K562 (cell line): Measurements from ENCODE around the gene LAMB1. TPM values are rescaled to one million over a fixed set of nuclear protein-coding genes. Genes with fewer than 3 reads are reported as not detected.

ENCODE experiments used
- BRF1 ChIP-seq: IDR thresholded peaks from 3 replicates; pipeline ENCODE4 v1.6.1; 2011; ENCODE audit warnings: borderline replicate concordance, mild to moderate bottlenecking; ENCODE audit not compliant: insufficient read length; ENCODE audit errors: extremely low read depth
- KLF13 ChIP-seq: fragments of 450-650 bp; IDR thresholded peaks from 2 replicates; pipeline ENCODE4 v1.6.1; 2016; ENCODE audit warnings: missing genetic modification characterization, low read depth, mild to moderate bottlenecking, missing compliant biosample characterization, moderate library complexity, borderline replicate concordance
- NBN ChIP-seq: fragments of 450-650 bp; IDR thresholded peaks from 2 replicates; pipeline ENCODE4 v1.6.1; 2016; ENCODE audit warnings: low read depth, mild to moderate bottlenecking
- NFATC3 ChIP-seq: fragments of 450-650 bp; IDR thresholded peaks from 2 replicates; pipeline ENCODE4 v1.6.1; 2017; ENCODE audit warnings: mild to moderate bottlenecking
- NR4A1 ChIP-seq, 2 experiments: fragments of 250-450 bp in 1 of 2; fragments of 450-650 bp in 1 of 2; sonication (Bioruptor Pico) in 1 of 2; IDR thresholded peaks; 2 replicates each; pipeline versions ENCODE4 v1.4.0 to v1.6.1; 2016 to 2020; ENCODE audit warnings: mild to moderate bottlenecking in 2 of 2, missing compliant biosample characterization in 1 of 2, missing genetic modification characterization in 1 of 2, moderate library complexity in 1 of 2
- PURB ChIP-seq: sonication (generic); formaldehyde crosslinking; IDR thresholded peaks from 2 replicates; pipeline ENCODE4 v1.9.0; 2021; ENCODE audit warnings: low read depth, mild to moderate bottlenecking, missing genetic modification reagents
- RCOR1 ChIP-seq, 2 experiments: IDR thresholded peaks; 2 replicates each; pipeline ENCODE4 v1.6.1; 2012; ENCODE audit warnings: low read depth in 2 of 2, low read length in 2 of 2, borderline replicate concordance in 1 of 2, improper control_type of control experiment in 1 of 2
- SRSF1 ChIP-seq: fragments of 200-400 bp; formaldehyde crosslinking; IDR thresholded peaks from 2 replicates; pipeline ENCODE4 v1.6.1; 2017; ENCODE audit warnings: mild to moderate bottlenecking, low read depth, low read length, moderate library complexity
- ZNF324 ChIP-seq: fragments of 250-450 bp; sonication (Bioruptor Pico); IDR thresholded peaks from 2 replicates; pipeline ENCODE4 v1.4.0; 2020; ENCODE audit warnings: mild to moderate bottlenecking
- ZNF507 ChIP-seq: conservative IDR thresholded peaks from 2 replicates; pipeline ENCODE4 v1.6.1; 2017; ENCODE audit warnings: missing genetic modification characterization, missing compliant biosample characterization
- ZNF778 ChIP-seq: fragments of 450-650 bp; formaldehyde crosslinking; IDR thresholded peaks from 2 replicates; pipeline ENCODE4 v1.4.0; 2020; ENCODE audit warnings: mild to moderate bottlenecking, moderate library complexity
- polyA plus RNA-seq, 8 experiments: library from polyadenylated mRNA; depleted of rRNA in 4 of 8; stranded (reverse) in 5 of 8; unstranded in 3 of 8; fragments of >200 nt; fragmentation: Nextera tagmentation in 2 of 8; fragmentation: Illumina TruSeq in 1 of 8; extraction: Ambion mirVana in 2 of 8; extraction: Trizol in 1 of 8; gene quantifications; 2 replicates each; pipeline versions ENCODE4 v1.2.1 to v1.2.3, GENCODE V29; 2011 to 2014; ENCODE audit warnings: inconsistent platforms in 1 of 8, missing spikeins in 1 of 8
- total RNA-seq, 7 experiments: library from RNA; depleted of rRNA in 6 of 7; stranded (reverse); fragments of >200 nt in 6 of 7; fragmentation: Illumina TruSeq in 2 of 7; extraction: Trizol in 2 of 7; gene quantifications; 2 replicates each; pipeline versions ENCODE4 v1.2.1 to v1.2.3, GENCODE V29; 2011 to 2021; ENCODE audit warnings: low replicate concordance in 1 of 7
- TF ChIP-seq, protein P1 (sequence below): fragments of 450-650 bp; IDR thresholded peaks from 2 replicates; pipeline ENCODE4 v1.6.1; 2018; ENCODE audit not compliant: partially characterized antibody
- TF ChIP-seq, protein P2 (sequence below): fragments of 450-650 bp; conservative IDR thresholded peaks from 2 replicates; pipeline ENCODE4 v1.6.1; 2016; ENCODE audit warnings: missing genetic modification characterization, low read depth, mild to moderate bottlenecking, control low read depth, missing compliant biosample characterization
- TF ChIP-seq, protein P3 (sequence below): fragments of 450-650 bp; formaldehyde crosslinking; IDR thresholded peaks from 2 replicates; pipeline ENCODE4 v1.4.0; 2020; ENCODE audit warnings: mild to moderate bottlenecking, moderate library complexity
- TF ChIP-seq, protein P4 (sequence below): fragments of 450-650 bp; IDR thresholded peaks from 2 replicates; pipeline ENCODE4 v1.6.1; 2018; ENCODE audit warnings: mild to moderate bottlenecking, low read depth; ENCODE audit not compliant: partially characterized antibody
- TF ChIP-seq, protein P5 (sequence below): fragments of 250-450 bp; sonication (Bioruptor Pico); IDR thresholded peaks from 2 replicates; pipeline ENCODE4 v1.4.0; 2020; ENCODE audit warnings: borderline replicate concordance

Gene LAMB1
- total and polyA plus RNA-seq, 9 of the 15 experiments (the other 6 are each of a cell fraction or from before 2014, with no cell fraction given) = 6.0 to 17.7 (median 12.3) TPM

DNA sequence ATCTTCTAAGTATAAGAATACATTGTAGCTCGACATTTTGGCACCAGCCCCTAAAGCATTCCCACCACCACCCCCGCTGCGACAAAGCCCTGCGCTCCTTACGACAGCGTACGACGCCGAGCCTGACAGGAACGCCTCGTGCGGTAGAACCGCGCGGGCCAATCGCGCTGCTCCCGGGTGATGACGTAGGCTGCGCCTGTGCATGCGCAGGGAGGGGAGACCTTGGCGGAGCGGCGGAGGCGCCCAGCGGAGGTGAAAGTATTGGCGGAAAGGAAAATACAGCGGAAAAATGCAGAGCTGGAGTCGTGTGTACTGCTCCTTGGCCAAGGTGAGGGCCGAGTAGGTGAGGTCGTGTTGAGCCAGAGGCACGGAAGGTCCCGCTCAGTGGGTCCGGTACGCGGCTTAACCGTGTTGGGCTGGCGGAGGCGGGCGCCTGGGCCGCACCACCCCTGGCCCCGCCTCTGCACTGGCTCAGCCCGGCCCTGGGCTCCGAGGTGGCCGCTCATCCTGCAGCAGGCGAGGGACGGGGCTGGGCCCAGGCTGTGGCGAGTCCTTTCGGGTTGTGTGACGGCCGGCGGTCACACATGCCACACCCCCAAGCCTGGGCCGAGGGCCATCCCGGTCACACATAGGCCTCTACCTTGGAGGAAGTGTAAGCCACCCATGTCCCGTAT lies 111.9 kb downstream of the LAMB1 start, which contains the start of gene DLD (continued):
- TF ChIP-seq, protein P1, sequence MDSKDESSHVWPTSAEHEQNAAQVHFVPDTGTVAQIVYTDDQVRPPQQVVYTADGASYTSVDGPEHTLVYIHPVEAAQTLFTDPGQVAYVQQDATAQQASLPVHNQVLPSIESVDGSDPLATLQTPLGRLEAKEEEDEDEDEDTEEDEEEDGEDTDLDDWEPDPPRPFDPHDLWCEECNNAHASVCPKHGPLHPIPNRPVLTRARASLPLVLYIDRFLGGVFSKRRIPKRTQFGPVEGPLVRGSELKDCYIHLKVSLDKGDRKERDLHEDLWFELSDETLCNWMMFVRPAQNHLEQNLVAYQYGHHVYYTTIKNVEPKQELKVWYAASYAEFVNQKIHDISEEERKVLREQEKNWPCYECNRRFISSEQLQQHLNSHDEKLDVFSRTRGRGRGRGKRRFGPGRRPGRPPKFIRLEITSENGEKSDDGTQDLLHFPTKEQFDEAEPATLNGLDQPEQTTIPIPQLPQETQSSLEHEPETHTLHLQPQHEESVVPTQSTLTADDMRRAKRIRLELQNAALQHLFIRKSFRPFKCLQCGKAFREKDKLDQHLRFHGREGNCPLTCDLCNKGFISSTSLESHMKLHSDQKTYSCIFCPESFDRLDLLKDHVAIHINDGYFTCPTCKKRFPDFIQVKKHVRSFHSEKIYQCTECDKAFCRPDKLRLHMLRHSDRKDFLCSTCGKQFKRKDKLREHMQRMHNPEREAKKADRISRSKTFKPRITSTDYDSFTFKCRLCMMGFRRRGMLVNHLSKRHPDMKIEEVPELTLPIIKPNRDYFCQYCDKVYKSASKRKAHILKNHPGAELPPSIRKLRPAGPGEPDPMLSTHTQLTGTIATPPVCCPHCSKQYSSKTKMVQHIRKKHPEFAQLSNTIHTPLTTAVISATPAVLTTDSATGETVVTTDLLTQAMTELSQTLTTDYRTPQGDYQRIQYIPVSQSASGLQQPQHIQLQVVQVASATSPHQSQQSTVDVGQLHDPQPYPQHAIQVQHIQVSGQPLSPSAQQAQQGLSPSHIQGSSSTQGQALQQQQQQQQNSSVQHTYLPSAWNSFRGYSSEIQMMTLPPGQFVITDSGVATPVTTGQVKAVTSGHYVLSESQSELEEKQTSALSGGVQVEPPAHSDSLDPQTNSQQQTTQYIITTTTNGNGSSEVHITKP = peak; percentile 95
- TF ChIP-seq, protein P2, sequence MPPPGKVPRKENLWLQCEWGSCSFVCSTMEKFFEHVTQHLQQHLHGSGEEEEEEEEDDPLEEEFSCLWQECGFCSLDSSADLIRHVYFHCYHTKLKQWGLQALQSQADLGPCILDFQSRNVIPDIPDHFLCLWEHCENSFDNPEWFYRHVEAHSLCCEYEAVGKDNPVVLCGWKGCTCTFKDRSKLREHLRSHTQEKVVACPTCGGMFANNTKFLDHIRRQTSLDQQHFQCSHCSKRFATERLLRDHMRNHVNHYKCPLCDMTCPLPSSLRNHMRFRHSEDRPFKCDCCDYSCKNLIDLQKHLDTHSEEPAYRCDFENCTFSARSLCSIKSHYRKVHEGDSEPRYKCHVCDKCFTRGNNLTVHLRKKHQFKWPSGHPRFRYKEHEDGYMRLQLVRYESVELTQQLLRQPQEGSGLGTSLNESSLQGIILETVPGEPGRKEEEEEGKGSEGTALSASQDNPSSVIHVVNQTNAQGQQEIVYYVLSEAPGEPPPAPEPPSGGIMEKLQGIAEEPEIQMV (tag) = no peak
- TF ChIP-seq SRSF1 (no peak), NBN (peak; percentile 76; the same call in 1 of the 2 replicates), NR4A1 (CRISPR knock-in tag; IDR thresholded peaks at IDR 0.05) (no peak), NR4A1 (tag; IDR thresholded peaks at IDR 0.05) (no peak), RCOR1 (IDR thresholded peaks at IDR 0.05; ENCODE audit: borderline replicate concordance in 1 of 2, low read depth in 2 of 2, low read length in 2 of 2) (peak in 1 of 2 experiments; percentile 2; a peak in 1 of 4 replicates), ZNF324 (no peak), NFATC3 (no peak), KLF13 (tag) (peak; percentile 84; the same call in 1 of the 2 replicates), ZNF507 (tag) (no peak), PURB (CRISPR knock-in tag) (no peak), BRF1 (no peak), ZNF778 (CRISPR knock-in tag) (no peak)
- TF ChIP-seq, protein P3, sequence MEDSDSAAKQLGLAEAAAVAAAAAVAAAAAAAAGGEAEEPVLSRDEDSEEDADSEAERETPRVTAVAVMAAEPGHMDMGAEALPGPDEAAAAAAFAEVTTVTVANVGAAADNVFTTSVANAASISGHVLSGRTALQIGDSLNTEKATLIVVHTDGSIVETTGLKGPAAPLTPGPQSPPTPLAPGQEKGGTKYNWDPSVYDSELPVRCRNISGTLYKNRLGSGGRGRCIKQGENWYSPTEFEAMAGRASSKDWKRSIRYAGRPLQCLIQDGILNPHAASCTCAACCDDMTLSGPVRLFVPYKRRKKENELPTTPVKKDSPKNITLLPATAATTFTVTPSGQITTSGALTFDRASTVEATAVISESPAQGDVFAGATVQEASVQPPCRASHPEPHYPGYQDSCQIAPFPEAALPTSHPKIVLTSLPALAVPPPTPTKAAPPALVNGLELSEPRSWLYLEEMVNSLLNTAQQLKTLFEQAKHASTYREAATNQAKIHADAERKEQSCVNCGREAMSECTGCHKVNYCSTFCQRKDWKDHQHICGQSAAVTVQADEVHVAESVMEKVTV (CRISPR knock-in tag) = no peak
- TF ChIP-seq, protein P4, sequence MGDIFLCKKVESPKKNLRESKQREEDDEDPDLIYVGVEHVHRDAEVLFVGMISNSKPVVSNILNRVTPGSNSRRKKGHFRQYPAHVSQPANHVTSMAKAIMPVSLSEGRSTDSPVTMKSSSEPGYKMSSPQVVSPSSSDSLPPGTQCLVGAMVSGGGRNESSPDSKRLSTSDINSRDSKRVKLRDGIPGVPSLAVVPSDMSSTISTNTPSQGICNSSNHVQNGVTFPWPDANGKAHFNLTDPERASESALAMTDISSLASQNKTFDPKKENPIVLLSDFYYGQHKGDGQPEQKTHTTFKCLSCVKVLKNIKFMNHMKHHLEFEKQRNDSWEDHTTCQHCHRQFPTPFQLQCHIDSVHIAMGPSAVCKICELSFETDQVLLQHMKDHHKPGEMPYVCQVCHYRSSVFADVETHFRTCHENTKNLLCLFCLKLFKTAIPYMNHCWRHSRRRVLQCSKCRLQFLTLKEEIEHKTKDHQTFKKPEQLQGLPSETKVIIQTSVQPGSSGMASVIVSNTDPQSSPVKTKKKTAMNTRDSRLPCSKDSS = no peak
- TF ChIP-seq, protein P5, sequence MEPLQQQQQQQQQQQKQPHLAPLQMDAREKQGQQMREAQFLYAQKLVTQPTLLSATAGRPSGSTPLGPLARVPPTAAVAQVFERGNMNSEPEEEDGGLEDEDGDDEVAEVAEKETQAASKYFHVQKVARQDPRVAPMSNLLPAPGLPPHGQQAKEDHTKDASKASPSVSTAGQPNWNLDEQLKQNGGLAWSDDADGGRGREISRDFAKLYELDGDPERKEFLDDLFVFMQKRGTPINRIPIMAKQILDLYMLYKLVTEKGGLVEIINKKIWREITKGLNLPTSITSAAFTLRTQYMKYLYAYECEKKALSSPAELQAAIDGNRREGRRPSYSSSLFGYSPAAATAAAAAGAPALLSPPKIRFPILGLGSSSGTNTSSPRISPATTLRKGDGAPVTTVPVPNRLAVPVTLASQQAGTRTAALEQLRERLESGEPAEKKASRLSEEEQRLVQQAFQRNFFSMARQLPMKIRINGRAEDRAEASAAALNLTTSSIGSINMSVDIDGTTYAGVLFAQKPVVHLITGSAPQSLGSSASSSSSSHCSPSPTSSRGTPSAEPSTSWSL (CRISPR knock-in tag) = no peak
